Neural progenitor cell (in vitro differentiated cells): ENCODE data around the gene ADGRG1. TPM values are rescaled to one million over a fixed set of nuclear protein-coding genes. Genes with fewer than 3 reads are reported as not detected.

Experiments
- DNase-seq: peaks from one replicate; pipeline ENCODE4 v3.0.0-alpha.2; 2016; ENCODE audit warnings: low spot score
- H2AFZ ChIP-seq: fragments of 200-600 bp; sonication (generic); replicated peaks from 2 replicates; pipeline ENCODE4 v1.6.1; 2016; ENCODE audit warnings: antibody characterized with exemption
- H3F3A ChIP-seq: fragments of 200-600 bp; sonication (generic); 2 replicates; pipeline ENCODE4 v1.6.1; 2016; ENCODE audit warnings: antibody characterized with exemption, low read depth
- H3K27ac ChIP-seq: fragments of 200-600 bp; sonication (generic); 2 replicates; pipeline ENCODE4 v1.5.1; 2016; ENCODE audit warnings: mild to moderate bottlenecking
- H3K27me3 ChIP-seq: fragments of 200-600 bp; sonication (generic); 2 replicates; pipeline ENCODE4 v1.6.1; 2016; ENCODE audit warnings: mild to moderate bottlenecking, moderate library complexity
- H3K36me3 ChIP-seq: fragments of 200-600 bp; sonication (generic); 2 replicates; pipeline ENCODE4 v1.5.1; 2016
- H3K4me1 ChIP-seq: fragments of 200-600 bp; sonication (generic); 2 replicates; pipeline ENCODE4 v1.6.1; 2016; ENCODE audit warnings: mixed run types
- H3K4me2 ChIP-seq: fragments of 200-600 bp; sonication (generic); 2 replicates; pipeline ENCODE4 v1.6.1; 2016
- H3K4me3 ChIP-seq: fragments of 200-600 bp; sonication (generic); 2 replicates; pipeline ENCODE4 v1.5.1; 2016
- H3K79me2 ChIP-seq: fragments of 200-600 bp; sonication (generic); 2 replicates; pipeline ENCODE4 v1.6.1; 2016; ENCODE audit warnings: low read depth
- H3K9ac ChIP-seq: fragments of 200-600 bp; sonication (generic); 2 replicates; pipeline ENCODE4 v1.6.1; 2016
- H3K9me3 ChIP-seq: fragments of 200-600 bp; sonication (generic); 2 replicates; pipeline ENCODE4 v1.5.1; 2016; ENCODE audit warnings: low read depth
- H4K20me1 ChIP-seq: fragments of 200-600 bp; sonication (generic); 2 replicates; pipeline ENCODE4 v1.6.1; 2016; ENCODE audit warnings: low read depth
- H3K27ac Mint-ChIP-seq: 3 replicates; pipeline ENCODE4 v1.8.0; 2021; ENCODE audit warnings: mixed read lengths
- H3K27me3 Mint-ChIP-seq: 2 replicates; pipeline ENCODE4 v1.8.0; 2022; ENCODE audit warnings: low read depth, mild to moderate bottlenecking, inconsistent platforms, moderate library complexity, mixed read lengths; ENCODE audit not compliant: insufficient read depth
- H3K36me3 Mint-ChIP-seq: 3 replicates; pipeline ENCODE4 v1.8.0; 2021; ENCODE audit warnings: mixed read lengths
- H3K4me1 Mint-ChIP-seq: 3 replicates; pipeline ENCODE4 v1.8.0; 2021; ENCODE audit warnings: mixed read lengths
- H3K4me3 Mint-ChIP-seq: 3 replicates; pipeline ENCODE4 v1.8.0; 2021; ENCODE audit warnings: mild to moderate bottlenecking, moderate library complexity, mixed read lengths
- H3K9me3 Mint-ChIP-seq: 3 replicates; pipeline ENCODE4 v1.8.0; 2020; ENCODE audit warnings: mixed read lengths
- EZH2 ChIP-seq: fragments of 200-600 bp; sonication (generic); IDR thresholded peaks from 2 replicates; pipeline ENCODE4 v1.6.1; 2017; ENCODE audit warnings: antibody characterized with exemption, mild to moderate bottlenecking, moderate library complexity
- EZH2phosphoT487 ChIP-seq: fragments of 200-600 bp; sonication (generic); IDR thresholded peaks from 2 replicates; pipeline ENCODE4 v1.6.1; 2017; ENCODE audit warnings: antibody characterized with exemption
- total RNA-seq: library from RNA; depleted of rRNA; stranded (reverse); fragments of >200 nt; gene quantifications from 2 replicates; pipeline ENCODE4 v1.2.3, GENCODE V29; 2015; ENCODE audit warnings: low replicate concordance
- TF ChIP-seq, protein P1 (sequence below): fragments of 200-600 bp; sonication (generic); IDR thresholded peaks from 2 replicates; pipeline ENCODE4 v1.5.1; 2017; ENCODE audit warnings: antibody characterized with exemption, mild to moderate bottlenecking

ADGRG1 gene
- total RNA-seq, 1 donor from 2014 or later, result 8.0 TPM

GRCh38 chr16:57703416-57704010 is 75.1 kb downstream of the ADGRG1 start:
- Mint-ChIP-seq H3K4me3 (no peak overlapping the region), H3K27ac (no peak overlapping the region), H3K9me3 (no peaks in the 10 kb centered on the region), H3K4me1 (peaks cover 19% of the 10 kb centered on the region), H3K27me3 (peaks cover 3% of the 10 kb centered on the region), H3K36me3 (no peaks in the 10 kb centered on the region)
- Histone ChIP-seq H4K20me1 (no peaks in the 10 kb centered on the region), H3K9me3 (no peaks in the 10 kb centered on the region), H3K4me3 (no peak overlapping the region), H3K9ac (no peak overlapping the region), H3K4me2 (no peak overlapping the region), H3F3A (no peaks in the 10 kb centered on the region), H3K27me3 (no peaks in the 10 kb centered on the region), H3K4me1 (peaks cover 13% of the 10 kb centered on the region), H3K27ac (no peak overlapping the region), H2AFZ (no peak overlapping the region), H3K36me3 (no peaks in the 10 kb centered on the region), H3K79me2 (no peaks in the 10 kb centered on the region)
- no peak for DNase-seq
- TF ChIP-seq EZH2, result no peak
- TF ChIP-seq, protein P1, sequence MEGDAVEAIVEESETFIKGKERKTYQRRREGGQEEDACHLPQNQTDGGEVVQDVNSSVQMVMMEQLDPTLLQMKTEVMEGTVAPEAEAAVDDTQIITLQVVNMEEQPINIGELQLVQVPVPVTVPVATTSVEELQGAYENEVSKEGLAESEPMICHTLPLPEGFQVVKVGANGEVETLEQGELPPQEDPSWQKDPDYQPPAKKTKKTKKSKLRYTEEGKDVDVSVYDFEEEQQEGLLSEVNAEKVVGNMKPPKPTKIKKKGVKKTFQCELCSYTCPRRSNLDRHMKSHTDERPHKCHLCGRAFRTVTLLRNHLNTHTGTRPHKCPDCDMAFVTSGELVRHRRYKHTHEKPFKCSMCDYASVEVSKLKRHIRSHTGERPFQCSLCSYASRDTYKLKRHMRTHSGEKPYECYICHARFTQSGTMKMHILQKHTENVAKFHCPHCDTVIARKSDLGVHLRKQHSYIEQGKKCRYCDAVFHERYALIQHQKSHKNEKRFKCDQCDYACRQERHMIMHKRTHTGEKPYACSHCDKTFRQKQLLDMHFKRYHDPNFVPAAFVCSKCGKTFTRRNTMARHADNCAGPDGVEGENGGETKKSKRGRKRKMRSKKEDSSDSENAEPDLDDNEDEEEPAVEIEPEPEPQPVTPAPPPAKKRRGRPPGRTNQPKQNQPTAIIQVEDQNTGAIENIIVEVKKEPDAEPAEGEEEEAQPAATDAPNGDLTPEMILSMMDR, result no peak
- no peak for TF ChIP-seq EZH2phosphoT487

DNA sequence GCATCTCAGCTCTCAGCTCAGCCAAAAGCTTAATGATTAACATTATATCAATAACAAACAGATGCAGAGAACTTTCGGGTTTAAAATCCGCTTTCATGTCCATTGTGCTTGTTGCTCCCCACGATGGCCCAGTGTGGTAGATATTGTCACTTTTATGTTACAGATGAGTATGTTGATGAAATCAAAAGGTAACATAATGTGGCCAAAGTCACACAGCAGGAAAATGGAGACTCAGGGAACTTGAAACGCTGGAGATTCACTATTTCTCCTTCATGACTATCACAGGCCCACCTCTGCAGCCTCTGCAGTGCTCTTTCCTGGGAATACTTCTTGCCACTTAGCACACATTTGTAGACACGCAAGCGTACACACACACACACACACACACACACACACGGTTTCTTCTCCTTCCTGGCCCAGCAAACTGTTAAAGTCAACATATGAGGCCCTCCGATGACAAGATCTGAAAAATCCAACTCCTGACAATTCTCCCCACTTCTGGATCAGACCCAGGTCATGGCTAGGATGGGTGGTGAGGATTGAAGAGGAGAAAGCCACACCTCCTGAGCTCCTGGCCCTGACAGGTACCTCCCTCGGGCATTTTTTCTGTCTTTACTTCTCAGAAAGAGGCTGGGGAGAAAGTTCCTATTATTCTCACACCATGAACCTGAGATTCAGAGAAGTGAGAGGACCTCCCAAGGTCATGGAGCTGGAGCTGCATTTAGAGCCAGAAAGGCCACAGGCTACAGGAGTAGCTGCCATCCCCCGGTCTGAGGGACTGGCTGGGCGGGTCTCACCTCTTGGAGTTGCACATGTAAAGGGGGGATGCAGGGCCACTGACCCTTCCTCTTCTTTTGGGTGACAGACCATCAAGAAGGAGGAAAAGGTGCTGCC is 75.8 kb downstream of the ADGRG1 start:
- Mint-ChIP-seq H3K27ac (no peak overlapping the region), H3K4me3 (no peak overlapping the region)
- no peaks in the 10 kb centered on the region for H4K20me1 ChIP-seq

DNA sequence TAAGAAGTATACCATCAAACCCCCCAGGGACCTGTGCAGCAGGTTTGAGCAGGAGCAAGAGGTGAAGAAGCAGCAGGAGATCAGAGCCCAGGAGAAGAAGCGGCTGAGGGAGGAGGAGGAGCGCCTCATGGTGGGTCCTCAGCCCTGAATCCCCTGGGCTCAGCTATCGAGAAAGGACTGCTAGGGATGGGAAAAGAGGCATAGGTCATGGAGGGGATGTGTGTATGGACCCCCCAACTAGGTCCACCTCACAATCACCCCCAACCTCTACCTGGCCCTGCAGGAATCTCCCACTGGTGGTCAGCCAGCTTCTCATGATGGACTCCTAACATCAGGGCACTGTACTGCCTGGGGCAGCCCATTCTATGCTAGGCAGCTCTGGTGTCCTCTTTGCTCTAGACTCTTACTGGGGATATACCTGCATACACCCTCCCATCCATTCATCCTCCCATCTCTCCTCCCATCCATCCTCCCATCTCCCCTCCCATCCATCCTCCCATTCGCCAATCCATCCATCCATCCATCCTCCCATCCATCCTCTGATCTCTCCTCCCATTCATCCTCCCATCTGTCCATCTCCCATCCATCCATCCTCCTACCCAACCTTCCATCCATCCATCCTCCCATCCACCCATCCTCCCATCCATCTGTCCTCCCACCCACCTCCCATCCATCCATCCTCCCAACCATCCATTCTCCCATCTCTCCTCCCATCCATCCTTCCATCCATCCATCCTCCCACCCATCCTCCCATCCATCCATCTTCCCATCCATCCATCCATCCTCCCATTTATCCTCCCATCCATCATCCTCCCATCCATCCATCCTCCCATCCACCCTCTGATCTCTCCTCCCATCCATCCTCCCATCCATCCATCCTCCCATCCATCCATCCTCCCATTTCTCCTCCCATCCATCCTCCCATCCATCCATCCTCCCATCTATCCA is 76.7 kb downstream of the ADGRG1 start:
- Mint-ChIP-seq H3K9me3 (no peaks in the 10 kb centered on the region), H3K36me3 (no peaks in the 10 kb centered on the region)

More for the DNA sequence above, 75.8 kb downstream of the ADGRG1 start:
- Mint-ChIP-seq H3K9me3 (no peaks in the 10 kb centered on the region), H3K36me3 (no peaks in the 10 kb centered on the region), H3K27me3 (peaks cover 2% of the 10 kb centered on the region), H3K4me1 (peaks cover 19% of the 10 kb centered on the region)
- Histone ChIP-seq H3K4me3 (no peak overlapping the region), H3K4me2 (no peak overlapping the region), H3K9ac (no peak overlapping the region), H2AFZ (no peak overlapping the region), H3F3A (no peaks in the 10 kb centered on the region), H3K4me1 (peaks cover 13% of the 10 kb centered on the region), H3K9me3 (no peaks in the 10 kb centered on the region), H3K79me2 (no peaks in the 10 kb centered on the region), H3K36me3 (no peaks in the 10 kb centered on the region), H3K27me3 (no peaks in the 10 kb centered on the region), H3K27ac (no peak overlapping the region)
- no peak for DNase-seq
- TF ChIP-seq, protein P1, result no peak
- TF ChIP-seq EZH2 (no peak), EZH2phosphoT487 (no peak)

More for the DNA sequence above, 76.7 kb downstream of the ADGRG1 start:
- TF ChIP-seq, protein P1, result no peak
- TF ChIP-seq EZH2phosphoT487, result no peak
- TF ChIP-seq EZH2, result no peak
- H2AFZ ChIP-seq, result no peak overlapping the region
- H3F3A ChIP-seq, result no peaks in the 10 kb centered on the region
- H3K27me3 ChIP-seq, result no peaks in the 10 kb centered on the region
- no peak overlapping the region for H3K4me3 ChIP-seq
- no peak for DNase-seq
- no peak overlapping the region for H3K4me3 Mint-ChIP-seq
- no peaks in the 10 kb centered on the region for H3K9me3 ChIP-seq
- no peak overlapping the region for H3K27ac Mint-ChIP-seq
- no peak overlapping the region for H3K9ac ChIP-seq
- no peak overlapping the region for H3K27ac ChIP-seq
- H3K79me2 ChIP-seq, result no peaks in the 10 kb centered on the region
- H3K4me2 ChIP-seq, result no peak overlapping the region
- no peaks in the 10 kb centered on the region for H3K27me3 Mint-ChIP-seq
- H3K4me1 Mint-ChIP-seq, result peaks cover 16% of the 10 kb centered on the region
- peaks cover 13% of the 10 kb centered on the region for H3K4me1 ChIP-seq
- no peaks in the 10 kb centered on the region for H4K20me1 ChIP-seq
- no peaks in the 10 kb centered on the region for H3K36me3 ChIP-seq
